Esophagus muscularis mucosa (tissue), 3 donors: ENCODE data around the gene PRR20B.

Experiments
- EP300 ChIP-seq: sonication (generic); formaldehyde crosslinking; IDR thresholded peaks from one replicate; pipeline ENCODE4 v1.6.1; 2017; ENCODE audit warnings: antibody characterized with exemption
- TF ChIP-seq, protein P1 (sequence below), 3 experiments: fragments of 200-600 bp in 2 of 3; fragments of 450-650 bp in 1 of 3; sonication (generic) in 2 of 3; IDR thresholded peaks; one replicate each; pipeline ENCODE4 v1.5.1; 2017 to 2019; ENCODE audit warnings: antibody characterized with exemption in 3 of 3, mild to moderate bottlenecking in 2 of 3, moderate library complexity in 1 of 3

DNA sequence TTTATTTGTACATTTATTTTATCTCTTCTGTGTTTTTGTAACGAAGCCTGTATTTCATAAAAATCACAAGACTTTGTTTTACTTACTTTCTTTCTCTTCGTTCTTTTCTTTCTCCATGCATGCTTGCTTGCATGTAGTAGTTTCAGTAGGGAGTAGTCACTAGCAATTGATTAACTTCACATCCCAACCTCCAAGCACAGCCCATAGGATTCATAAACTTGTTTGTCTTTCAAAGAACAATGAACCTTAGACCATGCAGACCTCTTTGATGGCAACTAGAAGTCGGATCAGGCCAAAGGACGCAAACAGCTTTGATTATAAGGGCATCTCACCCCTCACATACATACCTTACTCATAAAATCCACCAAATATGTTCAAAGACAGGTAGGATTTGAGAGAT lies 9.7 kb upstream of the PRR20B start:
- TF ChIP-seq, protein P1, sequence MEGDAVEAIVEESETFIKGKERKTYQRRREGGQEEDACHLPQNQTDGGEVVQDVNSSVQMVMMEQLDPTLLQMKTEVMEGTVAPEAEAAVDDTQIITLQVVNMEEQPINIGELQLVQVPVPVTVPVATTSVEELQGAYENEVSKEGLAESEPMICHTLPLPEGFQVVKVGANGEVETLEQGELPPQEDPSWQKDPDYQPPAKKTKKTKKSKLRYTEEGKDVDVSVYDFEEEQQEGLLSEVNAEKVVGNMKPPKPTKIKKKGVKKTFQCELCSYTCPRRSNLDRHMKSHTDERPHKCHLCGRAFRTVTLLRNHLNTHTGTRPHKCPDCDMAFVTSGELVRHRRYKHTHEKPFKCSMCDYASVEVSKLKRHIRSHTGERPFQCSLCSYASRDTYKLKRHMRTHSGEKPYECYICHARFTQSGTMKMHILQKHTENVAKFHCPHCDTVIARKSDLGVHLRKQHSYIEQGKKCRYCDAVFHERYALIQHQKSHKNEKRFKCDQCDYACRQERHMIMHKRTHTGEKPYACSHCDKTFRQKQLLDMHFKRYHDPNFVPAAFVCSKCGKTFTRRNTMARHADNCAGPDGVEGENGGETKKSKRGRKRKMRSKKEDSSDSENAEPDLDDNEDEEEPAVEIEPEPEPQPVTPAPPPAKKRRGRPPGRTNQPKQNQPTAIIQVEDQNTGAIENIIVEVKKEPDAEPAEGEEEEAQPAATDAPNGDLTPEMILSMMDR (IDR thresholded peaks at IDR 0.05) = no peak
- TF ChIP-seq EP300 = no peak
